Keratinocyte (primary cell): Measurements from ENCODE around the gene PROC. TPM values are rescaled to one million over a fixed set of nuclear protein-coding genes. Genes with fewer than 3 reads are reported as not detected.

ENCODE experiments used
- DNase-seq: peaks from one replicate; pipeline ENCODE4 v3.0.0-alpha.2; 2011; ENCODE audit warnings: low read depth, missing footprints, low spot score
- FAIRE-seq: peaks from 2 replicates; lab custom pipeline; 2011; peaks lifted over from hg19 to GRCh38; lab: Jason Lieb, UNC
- H2AFZ ChIP-seq: 2 replicates; pipeline ENCODE4 v1.6.0; 2012; ENCODE audit warnings: low read length, control low read depth, inconsistent platforms; ENCODE audit not compliant: control insufficient read depth
- H3K27ac ChIP-seq: 2 replicates; pipeline ENCODE4 v1.5.1; 2011; ENCODE audit warnings: low read length; ENCODE audit not compliant: control insufficient read depth, insufficient read depth
- H3K27me3 ChIP-seq: 3 replicates; pipeline ENCODE4 v1.6.0; 2011; ENCODE audit warnings: low read length; ENCODE audit not compliant: control insufficient read depth, insufficient read depth; ENCODE audit errors: extremely low read depth
- H3K36me3 ChIP-seq, 2 experiments: 2 replicates in 1 of 2; 3 replicates in 1 of 2; pipeline ENCODE4 v1.5.1; 2011; ENCODE audit warnings: low read length in 2 of 2, mild to moderate bottlenecking in 1 of 2; ENCODE audit not compliant: control insufficient read depth in 2 of 2, insufficient read depth in 2 of 2; ENCODE audit errors: extremely low read depth in 1 of 2
- H3K4me1 ChIP-seq: 3 replicates; pipeline ENCODE4 v1.5.1; 2011; ENCODE audit warnings: low read length; ENCODE audit not compliant: control insufficient read depth, insufficient read depth; ENCODE audit errors: extremely low read depth
- H3K4me2 ChIP-seq: 3 replicates; pipeline ENCODE4 v1.6.0; 2011; ENCODE audit warnings: low read depth, low read length; ENCODE audit not compliant: control insufficient read depth, insufficient read depth; ENCODE audit errors: extremely low read depth
- H3K4me3 ChIP-seq, 3 experiments: fragments of 200-600 bp in 1 of 3; sonication (generic) in 1 of 3; 2 replicates in 2 of 3; 3 replicates in 1 of 3; pipeline ENCODE4 v1.5.1; 2011 to 2016; ENCODE audit warnings: low read length in 3 of 3, mild to moderate bottlenecking in 3 of 3, control low read depth in 2 of 3, inconsistent platforms in 1 of 3, low read depth in 1 of 3, mixed read lengths in 1 of 3, mixed run types in 1 of 3, moderate library complexity in 1 of 3; ENCODE audit not compliant: control insufficient read depth in 2 of 3, insufficient read depth in 2 of 3; ENCODE audit errors: extremely low read depth in 1 of 3
- H3K79me2 ChIP-seq: 2 replicates; pipeline ENCODE4 v1.6.0; 2012; ENCODE audit warnings: low read length; ENCODE audit not compliant: control insufficient read depth, insufficient read depth
- H3K9ac ChIP-seq: 3 replicates; pipeline ENCODE4 v1.6.0; 2011; ENCODE audit warnings: low read length; ENCODE audit not compliant: control insufficient read depth, insufficient read depth; ENCODE audit errors: extremely low read depth
- H3K9me1 ChIP-seq: 3 replicates; pipeline ENCODE4 v1.6.0; 2011; ENCODE audit warnings: low read length; ENCODE audit not compliant: control insufficient read depth, insufficient read depth; ENCODE audit errors: extremely low read depth
- H3K9me3 ChIP-seq: 2 replicates; pipeline ENCODE4 v1.5.1; 2012; ENCODE audit warnings: low read depth, low read length; ENCODE audit not compliant: control insufficient read depth
- H4K20me1 ChIP-seq: 3 replicates; pipeline ENCODE4 v1.6.0; 2011; ENCODE audit warnings: low read length; ENCODE audit not compliant: control insufficient read depth, insufficient read depth; ENCODE audit errors: extremely low read depth
- CTCF ChIP-seq, 3 experiments: IDR thresholded peaks in 1 of 3; conservative IDR thresholded peaks in 1 of 3; optimal IDR thresholded peaks in 1 of 3; 2 replicates in 2 of 3; 3 replicates in 1 of 3; pipeline versions ENCODE3 to v1.5.1; 2011; ENCODE audit warnings: low read length in 3 of 3, mild to moderate bottlenecking in 3 of 3, moderate library complexity in 2 of 3, control low read depth in 1 of 3, inconsistent platforms in 1 of 3; ENCODE audit not compliant: insufficient read depth in 2 of 3; ENCODE audit errors: extremely low read depth in 1 of 3
- EZH2 ChIP-seq: IDR thresholded peaks from one replicate; pipeline ENCODE4 v1.6.1; 2012; ENCODE audit warnings: inconsistent platforms, mild to moderate bottlenecking, low read length, moderate library complexity
- dilution Hi-C: fragments of 300-500 bp; cut with MboI; formaldehyde crosslinking; loops from one replicate; pipeline ENCODE4 v1.7.0; 2020; ENCODE audit warnings: low sequenced_read_pairs; ENCODE audit not compliant: extremely low pct_ligation_motif_present
- polyA plus RNA-seq, 5 experiments: library from polyadenylated mRNA; depleted of rRNA in 3 of 5; stranded (reverse) in 3 of 5; stranded (forward) in 1 of 5; unstranded in 1 of 5; fragments of >200 nt; gene quantifications; 1 replicate in 1 of 5; 2 replicates in 3 of 5; 3 replicates in 1 of 5; pipeline versions ENCODE4 v1.2.1 to v1.2.3, GENCODE V29; 2011 to 2012; ENCODE audit warnings: missing spikeins in 2 of 5, low read depth in 1 of 5, low replicate concordance in 1 of 5

PROC gene
- polyA plus RNA-seq, 1 donor (not counting 4 experiments of a cell fraction or from before 2014, with no cell fraction given) = 0.16 TPM

GRCh38 chr2:127428057-127428814, 10.0 kb downstream of the PROC start:
- FAIRE-seq (no peak), DNase-seq (no peak)
- Histone ChIP-seq H3K9me1 (no peaks in the 10 kb centered on the region), H4K20me1 (no peaks in the 10 kb centered on the region), H3K4me3 (no peak overlapping the region), H3K4me2 (no peak overlapping the region), H3K27ac (no peak overlapping the region), H3K9me3 (no peaks in the 10 kb centered on the region), H3K4me1 (no peaks in the 10 kb centered on the region), H3K36me3 (no peaks in the 10 kb centered on the region), H3K27me3 (peaks cover 4% of the 10 kb centered on the region), H3K79me2 (no peaks in the 10 kb centered on the region), H2AFZ (no peak overlapping the region), H3K9ac (no peak overlapping the region)
- dilution Hi-C loops = no loop called here
- no peak for TF ChIP-seq CTCF (optimal IDR thresholded peaks at IDR 0.05 in 1 of 3, IDR thresholded peaks at IDR 0.05 in 1 of 3, conservative IDR thresholded peaks at IDR 0.05 in 1 of 3; ENCODE audit: extremely low read depth in 1 of 3, insufficient read depth in 2 of 3, low read length in 3 of 3)
- no peak for TF ChIP-seq EZH2

- Histone ChIP-seq H3K9me1 (no peaks in the 10 kb centered on the region), H3K27me3 (no peaks in the 10 kb centered on the region), H3K9ac (no peak overlapping the region), H3K27ac (no peak overlapping the region), H3K4me1 (no peaks in the 10 kb centered on the region), H3K4me2 (no peak overlapping the region), H2AFZ (no peak overlapping the region), H3K4me3 (no peak overlapping the region), H4K20me1 (no peaks in the 10 kb centered on the region), H3K9me3 (no peaks in the 10 kb centered on the region), H3K36me3 (no peaks in the 10 kb centered on the region), H3K79me2 (no peaks in the 10 kb centered on the region)
- dilution Hi-C loops = no loop called here
- DNase-seq (no peak), FAIRE-seq (no peak)
- no peak for TF ChIP-seq CTCF (optimal IDR thresholded peaks at IDR 0.05 in 1 of 3, IDR thresholded peaks at IDR 0.05 in 1 of 3, conservative IDR thresholded peaks at IDR 0.05 in 1 of 3; ENCODE audit: extremely low read depth in 1 of 3, insufficient read depth in 2 of 3, low read length in 3 of 3)
- no peak for TF ChIP-seq EZH2
Observed at GRCh38 chr2:127428815-127429109, 10.5 kb downstream of the PROC start.
